DMS53 (cell line): ENCODE measurements around the gene DICER1.
A peak's percentile ranks its signal among the peaks of the same experiment; 100 is the strongest.
"Not testable (repeated sequence)": the region's sequence is repeated elsewhere in the genome, so short reads cannot be mapped to it uniquely, and the experiment has no call there.

Experiments
- DNase-seq: peaks from one replicate; lab custom pipeline; 2025; lab: John Stamatoyannopoulos, UW

DICER1 gene

DNA sequence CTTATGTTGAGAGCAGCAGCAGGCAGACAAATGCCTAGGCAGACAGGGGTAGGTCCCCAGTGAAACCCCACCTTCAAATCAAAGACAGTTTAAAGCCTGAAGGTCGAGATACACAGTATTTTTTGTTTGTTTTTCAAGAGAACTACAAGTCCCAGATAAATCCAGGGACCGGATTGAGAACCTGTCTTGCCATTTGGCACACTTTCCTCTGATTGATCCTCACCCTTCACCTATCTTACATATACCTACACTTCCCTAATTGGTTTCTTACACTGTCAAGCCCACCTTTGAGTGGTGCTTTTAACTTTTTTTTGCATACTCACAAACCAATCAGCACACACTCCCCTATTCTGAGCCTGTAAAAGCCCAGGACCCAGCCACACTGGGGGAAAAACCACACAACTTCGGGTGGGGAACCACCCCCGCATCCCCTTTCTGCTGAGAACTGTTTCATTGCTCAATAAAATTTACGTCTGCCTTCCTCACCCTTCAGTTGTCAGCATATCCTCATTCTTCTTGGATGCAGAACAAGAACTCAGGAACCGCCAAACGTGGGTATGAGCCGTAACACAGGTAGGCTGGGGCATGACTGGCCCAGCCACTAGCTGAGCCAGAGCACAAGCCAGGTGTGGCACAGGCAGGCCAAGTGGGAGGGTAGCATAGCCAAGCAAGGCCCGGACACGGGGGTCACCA lies 11.1 kb downstream of the DICER1 start:
- DNase-seq = no peak

DNA sequence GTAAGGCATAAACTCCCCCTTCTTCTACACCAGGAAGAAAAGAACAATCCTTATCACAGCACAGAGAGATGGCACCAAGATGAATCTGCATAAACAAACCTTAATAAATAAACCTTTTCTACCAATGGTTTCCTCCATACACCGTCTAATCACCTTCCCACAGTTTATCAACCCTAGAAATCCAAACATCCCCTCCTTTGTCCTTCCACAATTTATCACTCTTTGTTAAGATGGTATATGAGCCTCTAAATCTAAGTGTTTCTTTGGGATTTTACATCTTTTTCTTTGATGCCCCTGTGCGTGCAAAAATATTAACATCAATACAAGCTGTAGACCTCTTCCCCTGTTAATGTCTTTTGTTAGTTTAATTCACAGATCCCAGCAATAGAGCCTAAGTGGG lies 12.5 kb downstream of the DICER1 start:
- no peak for DNase-seq

DNA sequence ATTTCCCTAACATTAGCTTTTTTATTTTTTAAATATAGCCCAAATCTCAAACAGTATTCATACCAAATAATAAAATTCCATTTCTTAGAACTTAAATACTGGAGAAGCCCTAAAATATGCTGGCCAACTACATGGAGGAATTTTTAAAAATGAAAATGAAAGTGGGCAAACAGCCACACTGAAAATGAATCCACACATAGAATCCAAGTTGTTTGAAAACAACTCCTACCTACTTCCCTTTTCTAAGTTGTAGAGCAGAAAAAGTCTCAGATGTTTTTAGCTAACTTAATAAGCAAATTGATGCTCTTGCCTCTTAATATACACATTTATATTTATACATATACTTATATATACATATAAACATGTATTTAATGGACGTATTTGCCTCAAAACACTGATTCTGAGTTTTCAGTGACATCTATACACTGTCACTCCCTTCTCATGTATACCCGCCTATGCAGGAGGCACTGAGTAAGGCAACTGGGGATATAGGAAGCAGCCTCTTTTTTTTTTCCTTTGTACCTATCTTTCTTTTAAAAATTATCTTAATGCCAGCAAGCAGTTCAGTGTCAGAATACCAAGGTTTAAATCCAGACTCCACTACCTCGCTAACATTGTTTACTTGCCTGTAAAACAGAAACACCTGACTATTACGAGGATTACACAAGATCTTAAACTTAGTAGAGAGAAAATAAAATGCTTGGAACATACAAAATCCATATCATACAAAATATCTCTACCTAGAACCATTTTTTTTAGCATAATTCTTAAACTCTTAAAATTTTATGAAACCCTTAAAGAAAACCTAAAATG lies 13.3 kb downstream of the DICER1 start:
- DNase-seq = no peak

DNA sequence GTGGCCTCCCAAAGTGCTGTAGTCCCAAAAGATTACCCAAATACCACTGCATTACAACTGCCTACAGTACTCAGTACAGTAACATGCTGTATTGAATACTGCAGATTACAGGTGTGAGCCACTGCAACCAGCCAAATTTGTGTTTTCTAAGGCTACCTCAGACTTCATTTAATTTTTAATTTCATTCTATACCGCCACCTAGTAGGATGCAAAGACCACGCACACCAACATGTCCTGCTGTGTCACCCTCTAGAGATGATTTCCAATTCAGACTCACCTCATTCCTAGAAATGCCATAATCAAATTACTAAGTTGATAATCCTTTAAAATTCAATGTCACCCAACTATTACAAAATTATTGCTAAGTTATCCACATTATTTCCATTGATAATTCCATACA lies 15.1 kb downstream of the DICER1 start:
- no peak for DNase-seq

DNA sequence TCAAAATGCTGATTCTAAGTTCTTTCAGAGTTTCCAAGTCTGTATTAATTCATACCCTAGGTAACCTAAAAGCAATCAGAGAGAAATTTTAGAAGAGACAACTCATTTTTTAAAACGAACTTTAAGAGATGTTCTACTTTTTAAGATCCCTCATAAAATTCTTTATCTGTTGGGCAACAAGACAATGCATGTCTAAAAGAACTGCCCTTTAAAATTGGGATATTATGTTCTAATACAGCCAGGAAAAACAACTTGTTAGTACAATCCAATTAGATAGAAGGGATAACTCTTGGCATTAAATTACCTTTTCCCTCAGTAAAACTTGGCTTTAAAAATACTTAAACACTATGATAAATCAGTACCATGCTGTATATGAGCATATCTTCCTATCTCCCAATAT lies 15.6 kb downstream of the DICER1 start:
- DNase-seq = no peak

DNA sequence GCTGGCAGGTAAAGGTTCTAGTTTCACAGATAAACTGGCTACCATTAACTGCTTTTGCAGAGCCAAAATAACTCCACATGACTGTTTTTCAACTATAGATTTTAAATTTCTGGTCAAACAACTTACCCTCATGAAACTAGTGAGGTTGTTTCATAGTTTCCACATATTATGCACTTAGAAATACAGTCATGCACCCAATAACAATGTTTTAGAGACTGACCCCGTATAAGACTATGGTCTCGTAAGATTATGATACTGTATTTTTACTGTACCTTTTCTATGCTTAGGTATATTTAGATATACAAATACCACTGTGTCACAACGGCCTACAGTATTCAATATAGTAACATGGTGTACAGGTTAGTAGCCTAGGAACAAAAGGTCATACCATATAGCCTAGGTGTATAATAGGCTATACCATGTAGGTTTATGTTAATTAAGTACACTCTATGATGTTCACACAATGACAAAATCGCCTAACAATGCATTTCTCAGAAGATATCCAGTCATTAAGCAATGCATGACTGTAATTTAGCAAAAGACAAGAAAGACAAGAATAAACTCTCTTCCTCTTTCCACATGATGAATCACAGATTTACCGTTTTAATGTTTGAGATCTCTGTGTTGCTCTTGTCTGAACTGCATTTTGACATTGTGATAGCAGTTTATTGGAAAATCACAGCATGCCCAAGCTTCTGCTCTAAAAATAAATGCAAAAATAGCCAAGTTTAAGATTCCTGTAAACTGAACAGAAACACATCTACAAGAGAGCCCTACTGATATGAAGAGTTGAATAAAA lies 17.1 kb downstream of the DICER1 start:
- no peak for DNase-seq

DNA sequence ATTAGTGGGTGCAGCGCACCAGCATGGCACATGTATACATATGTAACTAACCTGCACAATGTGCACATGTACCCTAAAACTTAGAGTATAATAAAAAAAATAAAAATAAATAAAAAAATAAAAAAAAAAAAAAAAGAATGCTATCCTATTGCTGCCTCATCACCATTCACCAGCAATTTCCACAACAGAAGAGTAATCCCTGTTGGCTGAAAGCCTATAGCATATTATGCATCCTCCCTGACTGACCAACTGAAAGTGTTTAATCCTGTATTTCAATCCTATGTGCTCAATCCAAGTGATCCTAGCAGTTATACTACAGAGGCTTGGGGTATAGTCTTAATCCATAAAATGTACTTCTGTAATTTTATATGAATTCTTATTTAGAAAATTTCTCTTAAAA lies 18.5 kb downstream of the DICER1 start:
- DNase-seq = no peak

DNA sequence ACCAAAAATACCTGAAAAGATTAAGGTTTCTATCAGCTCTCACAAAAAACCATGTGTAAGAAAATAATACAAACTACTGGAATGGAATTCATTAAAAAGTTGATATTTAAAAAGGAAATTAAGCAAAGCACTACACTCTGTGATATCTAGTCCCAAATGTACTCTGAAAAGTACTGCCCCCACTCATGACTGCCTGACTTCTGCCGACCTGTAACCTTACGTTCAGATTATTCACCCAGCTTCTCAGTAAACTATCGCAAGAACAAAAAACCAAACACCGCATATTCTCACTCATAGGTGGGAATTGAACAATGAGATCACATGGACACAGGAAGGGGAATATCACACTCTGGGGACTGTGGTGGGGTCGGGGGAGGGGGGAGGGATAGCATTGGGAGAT lies 18.9 kb downstream of the DICER1 start:
- DNase-seq = not testable (repeated sequence)

DNA sequence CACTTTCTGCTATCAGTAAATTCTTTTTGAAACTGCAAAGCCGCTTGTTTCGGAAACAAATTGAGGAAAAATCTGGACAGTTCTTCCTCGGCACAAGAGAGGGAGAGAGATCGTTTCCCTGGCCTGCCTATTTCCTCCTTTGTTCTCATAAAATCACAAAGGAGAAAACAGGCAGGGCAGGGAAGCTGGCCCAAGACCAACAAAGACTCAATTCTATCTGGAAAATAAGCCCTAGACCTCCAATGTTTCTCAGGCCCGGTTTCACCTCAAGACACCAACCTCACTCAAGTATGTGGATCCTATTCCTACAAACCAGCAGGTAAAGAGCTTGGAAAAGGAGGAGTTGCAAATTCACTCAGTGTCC lies 19.5 kb downstream of the DICER1 start:
- DNase-seq = no peak

DNA sequence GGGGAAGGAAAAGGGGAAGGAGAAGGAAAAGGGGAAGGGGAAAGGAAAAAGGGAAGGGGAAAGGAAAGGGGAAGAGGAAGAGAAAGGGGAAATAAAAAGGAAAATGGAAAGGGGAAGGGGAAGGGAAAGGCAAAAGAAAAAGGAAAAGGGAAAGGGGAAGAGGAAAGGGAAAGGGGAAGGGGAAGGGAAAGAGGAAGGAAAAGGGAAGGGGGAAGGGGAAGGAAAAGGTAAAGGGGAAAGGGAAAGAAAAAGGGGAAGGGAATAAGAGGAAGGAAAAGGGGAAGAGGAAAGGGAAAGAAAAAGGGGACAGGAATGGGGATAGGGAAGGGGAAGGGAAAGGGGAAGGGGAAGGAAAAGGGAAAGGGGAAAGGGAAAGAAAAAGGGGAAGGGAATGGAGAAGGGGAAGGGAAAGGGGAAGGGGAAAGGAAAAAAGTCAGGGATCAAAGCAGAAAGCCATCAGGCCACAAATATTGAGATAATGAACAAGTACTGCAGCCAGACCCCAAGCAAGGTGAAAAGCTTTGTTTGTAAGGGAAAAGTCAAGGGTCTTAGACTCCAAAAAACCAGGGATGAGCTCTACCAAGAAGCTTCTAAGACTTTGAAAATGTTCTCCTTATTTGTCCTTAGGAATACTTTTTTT lies 20.0 kb downstream of the DICER1 start:
- no peak for DNase-seq

DNA sequence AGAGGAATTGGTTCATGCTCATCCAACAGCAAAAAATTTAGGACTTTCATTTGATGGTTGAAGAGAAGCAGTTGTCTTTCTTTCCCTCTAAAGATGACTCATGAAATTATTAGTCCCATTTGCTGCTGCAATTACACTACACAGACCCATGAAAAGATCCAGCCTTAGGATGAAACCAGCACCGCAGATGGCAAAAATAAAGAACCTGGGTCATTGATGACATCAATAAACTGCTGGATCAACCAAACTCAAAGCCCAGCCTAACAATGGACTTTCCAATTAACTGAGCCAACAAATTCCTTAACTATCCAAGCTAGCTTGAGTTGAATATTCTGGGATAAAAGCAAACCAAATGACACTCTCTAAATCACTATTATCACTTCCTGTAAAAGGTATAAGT lies 20.7 kb downstream of the DICER1 start:
- DNase-seq = no peak

DNA sequence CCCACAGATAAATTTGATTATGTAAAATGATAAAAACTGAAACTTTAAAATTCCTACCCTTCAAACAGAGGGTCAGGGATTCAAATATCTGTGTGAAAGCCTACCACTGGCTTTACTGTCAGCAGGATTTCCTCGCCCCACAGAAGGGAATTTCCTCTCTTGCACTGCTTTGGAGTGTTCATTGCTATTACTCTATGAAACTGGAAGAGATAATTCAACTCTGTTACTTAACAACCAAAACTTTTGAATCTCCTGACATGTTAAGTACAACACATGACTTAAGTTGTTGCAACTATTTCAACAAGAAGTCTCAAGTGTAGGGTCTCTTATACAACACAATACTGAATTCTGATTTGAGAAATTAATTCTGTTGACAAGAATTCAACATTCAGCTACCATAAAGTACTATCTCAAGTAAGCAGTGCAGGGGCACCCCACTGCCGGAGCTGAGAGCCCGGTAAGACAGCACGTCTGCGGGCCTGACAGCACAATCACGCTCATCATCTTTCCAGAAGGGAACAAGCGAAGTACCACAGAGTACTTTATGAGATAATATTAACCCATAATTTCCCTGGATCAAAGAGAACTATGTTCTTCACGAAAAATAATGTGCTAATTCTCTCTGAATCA lies 22.9 kb downstream of the DICER1 start:
- DNase-seq = no peak

DNA sequence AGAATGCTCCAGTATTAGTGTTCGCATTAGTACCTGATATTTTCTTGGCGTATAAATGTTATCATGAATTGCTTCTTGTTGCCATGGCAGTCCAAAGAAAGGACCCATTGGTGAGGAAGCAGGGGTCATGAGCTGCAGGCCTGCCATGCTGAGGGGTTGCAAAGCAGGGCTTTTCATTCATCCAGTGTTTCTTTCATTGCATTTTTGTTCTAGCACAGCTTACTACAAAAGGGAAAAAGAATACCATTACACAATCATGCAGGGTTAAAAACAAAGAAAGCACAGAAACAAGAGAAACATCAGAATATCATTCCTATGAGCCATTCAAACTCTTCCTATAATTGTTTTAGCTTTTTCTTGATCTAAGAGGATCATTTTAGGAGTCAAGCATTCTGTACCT lies 24.0 kb downstream of the DICER1 start:
- no peak for DNase-seq

DNA sequence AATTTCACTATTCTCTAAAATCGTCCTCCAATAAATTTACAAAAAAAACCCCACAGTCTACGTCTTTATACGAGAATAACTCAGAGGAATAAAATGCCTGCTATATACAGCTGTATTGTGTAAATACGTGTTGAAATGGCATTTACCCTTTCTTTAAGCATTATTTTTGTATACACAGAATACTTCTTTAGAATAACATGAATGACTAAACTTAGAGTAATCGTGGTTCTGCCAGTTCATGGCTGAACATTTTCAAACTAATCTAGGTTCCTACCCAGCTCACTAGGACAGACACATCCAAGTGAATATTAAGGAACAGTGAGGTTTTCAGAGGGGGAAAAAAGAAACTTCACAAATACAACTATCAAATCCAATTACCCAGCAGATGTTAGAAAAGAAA lies 24.6 kb downstream of the DICER1 start:
- DNase-seq = no peak

DNA sequence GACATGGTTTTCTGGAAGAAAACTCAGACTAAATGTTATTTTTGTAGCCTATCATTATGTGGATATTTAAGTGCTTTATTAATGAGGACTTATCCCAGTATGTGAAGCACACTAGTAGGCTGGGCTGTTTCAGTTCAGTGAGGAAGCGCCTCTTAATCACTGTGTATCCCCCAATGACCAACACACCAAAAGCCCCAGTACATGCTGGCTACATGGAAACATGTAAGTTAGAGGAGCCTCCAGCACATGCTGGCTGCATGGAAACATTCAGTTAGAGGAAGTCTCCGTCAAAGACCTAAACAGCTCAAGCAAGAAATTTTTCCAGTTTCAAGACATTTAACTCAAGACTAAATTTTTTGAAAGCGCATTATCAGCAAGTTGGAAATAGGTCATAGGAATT lies 26.8 kb downstream of the DICER1 start:
- no peak for DNase-seq

DNA sequence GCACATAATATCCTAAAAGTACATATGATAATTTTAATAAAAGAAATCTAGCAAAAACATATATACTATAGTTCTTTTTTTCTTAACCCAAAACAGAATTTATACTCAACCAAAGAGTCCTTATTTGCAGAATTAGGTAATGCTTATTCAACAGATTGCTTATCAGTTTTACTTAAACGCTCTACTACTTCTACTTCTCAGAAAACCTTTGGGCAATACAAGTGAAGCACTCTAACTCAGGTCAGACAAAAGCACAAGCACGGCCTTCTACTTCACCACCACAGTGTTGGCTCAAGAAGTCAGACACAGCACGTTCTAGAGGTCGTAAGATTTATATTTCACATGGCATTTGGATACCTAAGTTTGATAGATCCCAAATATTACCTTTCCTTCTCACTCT lies 29.2 kb downstream of the DICER1 start:
- DNase-seq = no peak

DNA sequence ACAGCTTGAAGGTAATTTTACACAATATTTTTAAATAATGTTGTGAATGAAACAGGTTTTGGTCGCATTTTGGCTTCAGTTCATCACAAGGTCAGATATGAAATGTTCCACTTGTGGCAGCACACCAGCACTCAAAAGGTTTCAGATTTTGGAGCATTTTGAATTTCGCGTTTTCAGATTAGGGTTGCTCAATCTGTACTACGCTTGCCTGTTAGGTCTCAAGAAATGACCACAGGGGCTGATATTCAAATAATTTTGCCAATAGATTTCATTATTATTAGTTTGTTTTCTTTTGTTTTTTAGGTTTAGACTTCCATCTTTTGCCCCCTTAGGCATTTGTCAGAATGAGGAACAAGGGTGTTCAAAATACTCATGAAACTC lies 29.8 kb downstream of the DICER1 start:
- no peak for DNase-seq

DNA sequence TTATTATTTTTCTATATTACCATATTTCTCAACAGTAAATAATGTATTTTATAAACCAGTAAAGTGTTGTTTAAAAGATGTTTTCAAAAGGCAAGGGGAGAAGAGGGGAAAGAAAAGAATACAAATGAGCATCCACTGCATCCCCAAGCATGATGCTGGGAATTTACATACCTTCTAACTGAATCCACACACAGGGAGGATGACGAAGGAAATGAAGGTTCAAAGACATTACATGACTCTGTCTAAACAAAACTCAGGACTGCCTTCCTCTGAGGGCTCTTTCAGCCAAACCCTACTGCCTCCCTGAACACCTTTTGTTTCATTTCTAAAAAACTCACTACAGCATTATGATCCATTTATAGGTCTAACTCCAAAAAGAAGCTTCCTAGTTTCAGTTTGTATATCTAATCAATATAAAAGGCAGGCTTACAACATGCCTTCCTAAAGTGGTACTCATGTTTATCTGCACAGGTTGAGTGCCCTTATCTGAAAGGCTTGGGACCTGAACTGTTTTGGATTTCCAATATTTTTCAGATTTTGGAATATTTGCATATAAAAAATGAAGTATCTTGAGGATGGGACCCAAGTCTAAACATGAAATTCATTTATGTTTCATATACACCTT lies 30.3 kb downstream of the DICER1 start:
- DNase-seq = no peak

DNA sequence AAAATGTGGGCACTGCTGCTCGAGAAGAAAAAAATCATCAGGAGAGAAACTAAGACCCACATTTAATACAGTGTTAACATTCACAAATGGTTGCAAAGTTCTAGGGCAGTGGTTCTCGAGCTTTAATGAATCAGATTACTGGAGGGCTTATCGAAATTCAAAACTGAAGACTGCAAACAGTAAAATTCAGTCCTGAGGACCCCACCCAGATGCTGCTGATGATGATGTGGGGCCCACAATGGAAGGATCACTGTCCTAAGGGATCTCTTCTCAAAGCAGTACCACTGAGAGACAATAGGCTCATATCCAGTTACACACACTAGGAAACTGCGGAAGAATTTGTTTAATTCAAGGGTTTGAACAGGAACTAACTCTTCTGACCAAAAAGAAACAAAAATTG lies 31.4 kb downstream of the DICER1 start:
- DNase-seq = no peak

DNA sequence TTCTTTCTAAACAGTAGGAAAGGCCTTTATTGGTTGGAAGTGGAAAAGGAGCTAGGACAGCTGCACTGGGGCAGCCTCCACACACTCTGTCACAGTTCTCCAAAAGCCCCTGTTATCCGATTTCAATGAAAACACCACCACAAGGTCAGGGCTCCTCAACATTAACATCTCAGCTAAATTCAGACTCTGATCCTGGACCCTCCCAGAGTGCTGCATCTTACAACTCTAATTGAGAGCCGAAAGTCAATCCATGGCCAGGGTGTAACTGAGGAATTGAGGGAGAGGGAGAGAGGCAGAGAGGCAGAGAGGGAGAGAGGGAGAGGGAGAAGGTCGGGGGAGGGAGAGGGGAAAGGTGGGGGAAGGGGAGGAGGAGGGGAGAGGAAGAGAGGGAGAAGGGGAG lies 32.1 kb downstream of the DICER1 start:
- DNase-seq = no peak

DNA sequence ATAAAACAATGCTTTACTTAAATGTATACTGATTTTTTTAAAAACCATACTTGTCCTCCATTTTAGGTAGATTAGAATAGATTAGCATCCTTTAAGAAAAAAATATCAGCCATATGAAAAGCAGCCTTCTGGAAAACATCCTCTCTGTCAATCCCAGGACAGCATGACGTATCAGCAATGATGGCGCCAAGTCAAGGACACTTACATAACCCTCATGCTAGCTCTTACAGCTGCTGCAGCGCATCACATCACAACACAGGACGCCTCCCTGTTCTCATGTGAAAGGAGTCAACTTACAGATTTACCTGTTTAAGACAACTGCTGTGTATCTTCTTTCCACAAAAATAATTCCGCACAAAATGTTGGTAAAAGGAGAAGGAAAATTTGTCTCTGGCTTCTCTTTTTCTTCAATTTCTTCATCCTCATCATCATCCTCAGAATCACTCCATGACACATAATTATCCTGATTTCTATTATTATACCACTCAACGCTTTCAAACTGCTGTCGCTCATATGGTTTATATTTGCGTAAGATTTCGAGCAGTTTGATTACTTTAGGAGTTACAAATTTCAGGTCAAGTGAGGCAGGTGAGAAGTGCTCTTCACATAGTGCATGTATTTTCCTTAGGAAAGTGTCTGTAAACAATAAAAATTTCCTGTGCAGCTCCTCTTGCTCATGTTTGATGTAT lies 33.3 kb downstream of the DICER1 start:
- DNase-seq = peak; percentile 58
